DMS53 treated with DMSO at 0.1 percent for 48 hours (cell line): ENCODE data around the gene EYA2.
"Not testable (repeated sequence)": the region's sequence is repeated elsewhere in the genome, so short reads cannot be mapped to it uniquely, and the experiment has no call there.

Experiments
- DNase-seq: peaks from one replicate; lab custom pipeline; 2025; ENCODE audit not compliant: unreplicated experiment; lab: John Stamatoyannopoulos, UW

EYA2 gene, protein sequence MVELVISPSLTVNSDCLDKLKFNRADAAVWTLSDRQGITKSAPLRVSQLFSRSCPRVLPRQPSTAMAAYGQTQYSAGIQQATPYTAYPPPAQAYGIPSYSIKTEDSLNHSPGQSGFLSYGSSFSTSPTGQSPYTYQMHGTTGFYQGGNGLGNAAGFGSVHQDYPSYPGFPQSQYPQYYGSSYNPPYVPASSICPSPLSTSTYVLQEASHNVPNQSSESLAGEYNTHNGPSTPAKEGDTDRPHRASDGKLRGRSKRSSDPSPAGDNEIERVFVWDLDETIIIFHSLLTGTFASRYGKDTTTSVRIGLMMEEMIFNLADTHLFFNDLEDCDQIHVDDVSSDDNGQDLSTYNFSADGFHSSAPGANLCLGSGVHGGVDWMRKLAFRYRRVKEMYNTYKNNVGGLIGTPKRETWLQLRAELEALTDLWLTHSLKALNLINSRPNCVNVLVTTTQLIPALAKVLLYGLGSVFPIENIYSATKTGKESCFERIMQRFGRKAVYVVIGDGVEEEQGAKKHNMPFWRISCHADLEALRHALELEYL

DNA sequence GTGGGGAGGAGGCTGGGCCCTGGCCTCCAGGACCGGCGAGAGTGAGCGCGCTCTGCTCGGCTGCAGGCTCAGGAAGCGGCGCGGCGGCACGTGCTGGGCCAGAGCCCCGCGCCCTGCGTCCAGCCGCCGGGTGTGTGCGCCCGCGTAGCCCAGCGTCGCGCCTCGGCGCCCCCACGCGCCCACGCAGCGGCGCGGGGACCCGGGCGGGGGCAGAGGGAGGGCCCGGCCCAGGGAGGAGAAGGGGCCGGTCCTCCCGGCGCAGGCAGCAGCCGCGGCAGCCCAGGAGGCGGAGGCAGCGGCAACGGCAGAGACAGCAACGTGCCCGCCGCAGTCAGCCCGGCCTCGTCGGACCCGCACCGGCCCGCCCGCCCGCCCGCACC lies at the start of gene EYA2:
EYA2 (plus strand) TSS at position 265 of the 380 bp plus-strand sequence. CDS start 95,168 bp downstream, outside the sequence.
- peak; percentile 60 for DNase-seq

DNA sequence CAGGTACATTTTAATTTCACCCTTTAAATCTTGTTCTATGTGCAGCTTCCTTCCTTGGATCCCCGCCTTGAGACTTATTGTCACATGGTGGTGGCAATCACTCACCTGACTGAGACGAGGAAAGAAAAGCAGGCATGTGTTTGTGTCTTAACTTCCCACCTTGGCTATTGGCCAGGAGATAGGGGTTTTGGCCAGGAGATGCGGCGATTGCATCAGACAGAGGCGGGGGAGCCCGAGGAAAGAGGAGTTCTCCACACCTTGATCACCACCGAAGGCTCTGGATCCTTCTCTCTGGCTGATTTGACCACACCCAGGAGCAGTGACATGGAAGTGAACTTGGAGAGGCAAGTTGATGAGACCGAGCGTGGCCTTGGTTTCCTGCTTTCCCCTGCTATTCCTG lies 49.7 kb upstream of the EYA2 start:
- no peak for DNase-seq

DNA sequence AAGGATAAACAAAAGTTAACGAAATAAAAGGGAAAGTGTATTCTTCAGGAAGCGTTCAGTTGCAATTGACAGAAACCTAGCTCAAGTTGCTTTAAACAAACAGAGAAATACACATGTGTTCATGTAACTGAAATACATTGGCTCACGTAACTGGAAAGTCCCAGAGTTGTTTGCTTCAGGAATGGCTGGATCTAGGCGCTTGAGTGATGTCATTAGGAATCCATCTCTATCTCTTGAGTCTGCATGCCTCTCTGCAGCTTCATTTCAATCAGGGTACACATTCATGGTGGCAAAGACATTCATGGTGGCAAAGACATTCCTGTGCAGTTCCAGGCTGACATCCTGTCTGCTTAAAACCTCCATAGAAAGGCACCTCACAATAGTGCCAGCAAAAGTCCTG lies 45.4 kb upstream of the EYA2 start:
- DNase-seq: no peak

DNA sequence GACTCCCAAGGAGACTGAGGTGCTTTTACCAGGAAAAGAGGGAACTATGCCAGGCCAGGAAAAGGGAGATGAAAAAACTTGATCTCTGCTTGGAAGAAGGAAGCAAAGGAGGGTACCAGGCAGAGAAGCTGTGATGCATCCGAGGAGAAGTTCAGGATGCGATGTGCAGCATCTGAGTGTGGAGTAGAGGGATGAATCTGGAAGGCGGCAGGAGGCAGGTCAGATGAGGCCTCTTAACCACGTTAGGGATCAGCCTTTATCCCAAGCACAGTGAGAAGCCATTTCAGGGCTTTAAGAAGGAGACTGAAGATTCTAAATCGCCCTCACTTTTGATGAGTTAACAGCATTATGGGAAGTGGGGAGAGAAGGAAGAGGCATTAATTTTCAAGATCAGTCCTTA lies 44.9 kb upstream of the EYA2 start:
- DNase-seq: no peak

DNA sequence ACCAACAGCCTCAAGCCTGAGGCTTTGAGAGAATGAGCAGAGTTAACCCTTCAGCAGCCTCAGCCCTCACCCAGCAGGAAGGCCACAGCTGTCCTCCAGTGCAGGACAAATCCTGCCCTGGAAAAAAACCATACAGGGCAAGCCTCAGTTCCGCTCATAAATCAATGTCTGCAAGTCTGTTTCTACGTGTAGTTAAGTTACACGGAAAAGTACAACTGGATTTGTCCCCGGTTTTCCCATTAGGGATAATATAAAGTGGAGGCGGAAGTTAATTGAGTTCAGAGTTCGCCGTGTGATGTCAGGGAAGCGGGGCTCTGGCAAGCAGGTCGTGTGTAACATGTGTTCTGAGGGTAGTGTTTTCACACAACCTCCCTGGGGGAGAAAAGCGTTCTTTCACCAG lies 44.2 kb upstream of the EYA2 start:
- DNase-seq: no peak

DNA sequence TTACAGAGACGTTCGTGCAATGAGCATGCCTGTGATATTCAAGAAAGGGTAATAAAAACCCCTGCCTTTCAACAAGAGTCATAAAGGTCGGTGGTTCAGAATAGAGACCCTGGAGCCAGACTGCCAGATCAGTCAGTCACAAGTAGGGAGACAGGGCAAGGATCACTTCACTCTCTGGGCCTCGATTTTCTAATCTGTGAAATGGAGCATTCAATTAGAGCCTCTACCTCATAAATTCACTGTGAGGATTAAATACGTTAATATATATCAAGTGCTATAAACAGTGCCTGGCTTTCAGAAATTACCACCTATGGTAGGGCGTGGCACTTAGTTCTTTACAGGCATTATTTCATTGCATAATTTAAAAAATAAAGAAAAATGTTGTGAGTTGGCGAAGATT lies 43.7 kb upstream of the EYA2 start:
- no peak for DNase-seq

DNA sequence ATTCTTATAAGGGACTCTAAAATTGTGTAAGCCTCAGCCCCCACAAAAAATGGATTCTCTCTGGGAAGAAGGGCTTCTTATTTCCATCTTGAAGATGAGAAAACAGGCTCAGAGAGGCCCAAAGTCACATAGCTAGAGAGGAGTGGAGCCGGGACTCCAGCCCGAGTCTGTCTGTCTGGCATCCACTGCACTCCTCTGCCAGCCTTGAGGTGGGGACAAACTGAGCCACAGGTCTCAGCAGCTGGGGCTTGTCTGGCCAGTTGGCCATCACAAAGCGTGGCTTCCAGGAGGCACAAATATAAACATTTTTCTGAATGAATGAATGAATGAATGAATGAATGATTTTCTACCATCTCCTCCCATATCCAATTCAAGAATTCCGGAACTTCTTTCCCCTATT lies 42.9 kb upstream of the EYA2 start:
- no peak for DNase-seq

DNA sequence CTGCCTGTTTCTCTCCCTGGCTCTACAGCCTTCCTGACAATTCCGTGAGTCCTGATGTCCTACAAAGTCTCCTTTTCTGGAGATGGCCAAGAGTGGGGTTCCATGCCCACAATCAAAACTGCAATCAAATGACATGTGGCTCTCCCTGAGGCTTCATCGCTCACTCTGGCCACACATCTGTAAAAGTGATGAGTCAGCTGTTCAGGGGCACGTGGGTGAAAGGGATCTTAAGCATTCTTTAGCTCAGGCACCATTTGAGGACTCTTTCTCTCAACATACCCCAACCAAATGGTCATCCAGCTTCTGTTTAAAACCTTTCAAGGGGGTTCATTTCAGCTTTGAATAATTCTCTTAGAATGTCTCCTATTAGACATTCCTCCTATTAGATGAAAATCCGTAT lies 42.3 kb upstream of the EYA2 start:
- DNase-seq: no peak

DNA sequence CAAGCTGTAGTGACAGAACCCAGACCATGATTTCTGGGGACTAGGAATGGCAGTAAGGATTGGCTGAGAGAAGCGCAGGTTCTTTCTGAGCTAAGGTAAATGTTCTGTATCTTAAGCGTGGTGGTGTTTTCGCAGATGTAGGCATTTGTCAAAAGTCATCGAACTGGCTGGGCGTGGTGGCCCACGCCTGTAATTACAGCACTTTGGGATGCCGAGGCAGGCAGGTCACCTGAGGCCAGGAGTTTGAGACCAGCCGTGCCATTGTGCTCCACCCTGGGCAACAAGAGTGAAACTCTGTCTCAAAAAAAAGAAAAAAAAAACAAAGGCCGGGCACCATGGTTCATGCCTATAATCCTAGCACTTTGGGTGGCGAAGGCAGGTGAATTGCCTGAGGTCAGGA lies 40.7 kb upstream of the EYA2 start:
- DNase-seq: no peak

DNA sequence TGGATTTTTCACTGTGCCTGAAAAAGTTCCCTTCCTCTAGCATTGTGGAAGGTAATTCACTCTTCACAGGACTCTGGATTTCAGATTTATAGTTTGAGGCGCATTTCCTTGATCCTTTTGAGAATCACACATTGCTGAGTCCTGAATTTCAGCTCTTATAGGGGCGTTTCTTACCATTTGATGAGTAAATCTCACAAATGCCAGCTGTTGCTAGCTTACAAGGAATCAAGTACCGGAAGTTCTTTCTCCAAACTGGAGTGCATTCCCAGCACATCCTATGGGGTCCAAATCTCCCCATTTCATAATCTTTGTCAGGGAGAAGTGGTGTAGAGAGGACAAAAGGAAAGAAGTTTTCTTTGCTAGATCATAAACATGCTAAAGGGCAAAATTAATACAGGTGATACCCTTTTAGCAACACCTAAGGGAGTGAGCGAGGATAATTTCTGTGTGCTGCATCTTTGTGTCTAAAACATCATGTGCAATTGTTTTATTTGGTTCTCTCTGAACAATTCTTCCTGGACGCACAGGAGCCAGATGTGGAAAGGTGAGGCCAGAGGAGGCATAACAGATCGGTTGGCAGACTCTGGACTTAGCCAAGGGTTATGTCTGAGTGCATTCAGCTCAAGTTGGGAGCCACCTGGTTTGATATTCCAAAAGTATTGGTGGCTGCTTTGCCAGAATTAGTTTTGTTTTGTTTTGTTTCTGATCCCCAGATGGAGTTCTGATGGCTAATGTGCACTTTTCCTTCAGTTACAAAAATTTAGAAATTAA lies 37.4 kb upstream of the EYA2 start:
- DNase-seq: no peak

DNA sequence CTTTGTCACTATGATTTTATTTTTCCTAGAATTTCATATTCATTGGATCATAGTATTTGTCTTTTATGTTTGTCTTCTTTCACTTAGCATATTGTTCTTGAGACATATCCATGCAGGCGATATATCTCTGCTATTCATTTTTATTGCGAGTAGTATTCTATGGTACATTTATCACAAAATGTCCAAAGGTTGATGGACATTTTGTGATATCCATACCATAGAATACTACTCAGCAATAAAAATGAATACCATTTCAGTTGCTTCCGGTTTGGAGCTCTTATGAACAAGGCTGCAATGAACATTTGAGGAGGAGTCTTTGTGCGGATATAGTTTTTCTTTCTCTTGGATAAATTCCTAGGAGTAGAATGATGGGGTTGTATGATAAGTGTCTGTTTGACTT lies 28.8 kb upstream of the EYA2 start:
- DNase-seq: no peak

DNA sequence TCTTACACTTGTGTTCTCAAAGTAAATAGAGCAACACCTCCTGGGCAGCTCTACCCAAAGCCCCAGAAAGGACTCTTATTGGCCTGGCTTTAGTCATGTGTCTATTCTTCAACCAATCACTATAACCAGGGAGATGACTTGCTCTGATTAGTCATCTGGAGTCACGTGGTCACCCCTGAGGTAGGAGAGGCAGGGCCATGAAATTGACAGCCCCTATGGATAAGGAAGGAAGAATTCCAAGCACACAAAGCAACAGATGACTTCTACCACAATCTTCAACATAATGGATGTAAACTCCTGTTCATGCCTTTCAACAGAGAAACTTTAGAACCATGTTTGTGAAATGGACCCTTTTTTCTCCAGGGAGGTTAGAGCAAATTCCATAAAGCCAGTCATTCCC lies 24.6 kb upstream of the EYA2 start:
- DNase-seq: no peak

DNA sequence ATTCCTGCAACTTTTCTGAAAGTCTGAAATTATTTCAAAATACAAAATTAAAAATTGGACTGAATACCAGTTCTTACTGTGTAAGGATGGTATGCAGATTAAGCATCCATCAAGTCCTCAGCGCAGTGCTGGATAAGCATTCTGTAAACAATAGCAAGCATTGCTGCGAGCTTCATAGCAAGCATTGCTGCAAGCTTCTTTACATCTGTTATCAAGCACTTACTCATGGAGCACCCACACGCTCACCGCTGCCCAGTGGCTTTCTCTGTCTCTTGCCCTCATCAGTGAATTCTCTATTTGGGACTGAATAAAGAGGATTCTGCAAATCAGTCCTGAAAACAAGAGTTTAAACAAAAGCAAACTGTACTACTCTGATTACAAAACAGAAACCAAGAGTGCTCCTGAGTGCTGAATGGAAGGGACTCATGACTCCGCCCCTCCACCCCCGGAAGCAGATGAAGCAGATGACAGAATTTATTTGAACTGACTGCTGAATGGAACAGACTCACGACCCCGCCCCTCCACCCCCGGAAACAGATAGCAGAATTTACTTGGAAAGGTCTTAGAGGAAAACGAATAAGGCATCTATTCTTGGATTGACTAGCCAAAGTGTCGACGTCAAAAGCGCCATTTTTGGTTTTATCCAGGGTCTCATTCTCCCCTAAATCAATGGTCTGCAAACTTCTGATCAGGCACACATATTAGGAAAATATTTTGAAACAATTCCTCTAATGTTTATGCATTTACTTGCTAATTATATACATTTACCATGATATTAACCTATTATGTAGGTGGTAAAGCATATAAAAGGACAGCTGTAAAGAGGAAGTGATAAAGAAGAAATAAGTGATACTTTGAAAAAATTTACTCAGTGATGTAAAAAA lies 22.1 kb upstream of the EYA2 start:
- no peak for DNase-seq

DNA sequence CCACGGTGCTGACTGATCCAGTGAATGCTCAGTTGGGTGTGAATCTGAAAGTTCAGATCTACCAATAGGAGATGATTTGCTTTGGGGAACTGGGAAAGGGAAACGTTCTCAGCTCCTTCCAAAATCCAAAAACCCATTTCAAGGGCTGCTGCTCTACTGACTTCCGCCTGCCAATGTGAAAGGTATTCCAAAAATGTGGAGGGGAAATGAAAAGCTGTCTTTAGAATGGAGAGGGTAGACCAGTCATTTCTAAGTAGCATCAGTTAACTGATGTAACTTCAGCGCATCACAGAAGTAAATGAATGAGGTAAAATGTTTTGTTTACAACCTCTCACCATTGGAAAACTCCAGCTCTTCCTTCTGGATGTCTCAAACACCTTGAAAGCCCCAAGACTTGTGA lies 19.6 kb upstream of the EYA2 start:
- DNase-seq: no peak

DNA sequence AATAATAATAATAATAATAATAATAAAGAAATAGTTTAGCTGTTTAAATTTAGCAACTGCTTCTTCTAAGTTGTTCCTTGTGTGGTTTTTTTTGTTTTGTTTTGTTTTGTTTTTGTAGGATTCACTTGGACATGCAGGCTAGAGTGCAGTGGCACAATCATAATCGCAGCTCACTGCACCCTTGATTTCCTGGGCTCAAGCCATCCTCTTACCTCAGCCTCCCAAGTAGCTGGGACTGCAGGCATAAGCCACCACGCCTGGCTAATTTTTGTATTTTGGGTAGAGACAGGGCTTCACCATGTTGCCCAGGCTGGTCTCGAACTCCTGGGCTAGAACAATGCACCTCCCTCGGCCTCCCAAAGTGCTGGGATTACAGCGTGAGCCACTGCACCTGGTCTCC lies 15.3 kb upstream of the EYA2 start:
- no peak for DNase-seq

DNA sequence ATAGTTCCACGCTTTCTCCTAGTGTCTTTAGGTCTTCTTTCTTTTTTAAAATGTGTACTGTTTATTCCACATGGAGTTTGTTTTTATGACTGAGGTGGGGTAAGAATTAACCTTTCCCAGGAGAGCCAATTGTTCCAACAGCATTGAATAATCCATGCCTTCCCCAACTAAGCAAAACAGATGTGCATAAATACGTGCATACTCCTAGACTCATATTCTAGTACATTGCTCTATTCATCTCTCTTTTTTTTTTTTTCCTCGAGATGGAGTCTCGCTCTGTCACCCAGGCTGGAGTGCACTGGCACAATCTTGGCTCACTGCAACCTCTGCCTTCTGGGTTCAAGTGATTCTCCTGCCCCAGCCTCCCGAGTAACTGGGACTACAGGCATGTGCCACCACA lies 14.7 kb upstream of the EYA2 start:
- not testable (repeated sequence) for DNase-seq

DNA sequence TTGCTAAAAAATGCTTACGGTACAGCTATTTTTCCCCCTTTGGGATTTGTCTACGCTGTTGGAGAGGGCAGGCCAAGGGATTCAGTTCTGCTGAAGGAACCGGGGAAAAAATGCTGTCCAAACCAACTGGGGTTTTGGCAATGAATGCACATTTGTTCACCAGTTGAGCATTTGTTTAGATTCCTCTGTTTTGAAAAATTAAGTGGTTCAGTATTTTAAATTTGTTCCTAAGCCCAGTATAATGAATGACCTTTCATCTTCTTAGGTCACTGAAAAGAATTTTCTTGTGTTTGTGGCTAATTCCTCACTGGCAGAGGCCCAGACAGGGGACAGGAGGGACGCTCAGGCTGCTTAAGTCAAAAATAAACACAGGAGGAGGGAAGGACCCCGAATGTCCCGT lies 10.8 kb upstream of the EYA2 start:
- DNase-seq: no peak

DNA sequence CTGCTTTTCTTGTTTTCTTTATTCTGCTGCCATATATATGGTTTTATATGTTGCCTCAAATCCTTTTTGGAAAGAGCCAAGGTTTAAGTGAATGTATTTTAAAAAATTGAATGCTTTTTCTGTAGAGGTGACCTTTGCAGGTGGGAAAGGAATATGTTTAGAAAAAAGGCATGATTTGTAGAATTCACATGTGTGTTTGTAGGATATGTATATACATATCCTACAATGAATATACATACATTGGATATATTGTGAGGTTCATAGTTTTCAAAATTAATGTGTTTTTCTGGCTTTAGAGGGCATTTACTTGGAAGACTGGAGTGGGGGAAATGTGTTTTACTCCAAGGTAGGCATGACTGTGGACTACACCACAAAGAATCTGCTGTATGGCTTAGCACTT lies 4.0 kb upstream of the EYA2 start:
- DNase-seq: no peak

DNA sequence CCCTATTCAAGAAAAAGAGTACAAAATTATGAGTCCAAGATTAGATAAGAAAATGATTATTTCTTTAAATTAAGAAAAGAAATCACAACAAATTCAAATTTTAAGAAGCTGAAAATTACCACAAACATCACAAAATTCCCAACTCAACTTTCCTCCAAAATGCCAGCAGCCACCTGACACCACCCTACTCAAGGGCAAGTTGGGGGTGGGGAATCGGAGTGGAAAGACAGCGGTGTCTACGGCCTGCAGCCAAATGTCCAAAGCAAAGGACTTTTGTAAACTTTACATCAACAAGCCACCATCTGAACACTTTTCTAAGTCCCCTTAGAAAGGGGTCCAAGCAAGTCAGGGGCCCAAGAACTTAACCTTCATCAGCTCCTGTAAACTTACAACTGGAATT lies 1.6 kb upstream of the EYA2 start:
- DNase-seq: no peak

DNA sequence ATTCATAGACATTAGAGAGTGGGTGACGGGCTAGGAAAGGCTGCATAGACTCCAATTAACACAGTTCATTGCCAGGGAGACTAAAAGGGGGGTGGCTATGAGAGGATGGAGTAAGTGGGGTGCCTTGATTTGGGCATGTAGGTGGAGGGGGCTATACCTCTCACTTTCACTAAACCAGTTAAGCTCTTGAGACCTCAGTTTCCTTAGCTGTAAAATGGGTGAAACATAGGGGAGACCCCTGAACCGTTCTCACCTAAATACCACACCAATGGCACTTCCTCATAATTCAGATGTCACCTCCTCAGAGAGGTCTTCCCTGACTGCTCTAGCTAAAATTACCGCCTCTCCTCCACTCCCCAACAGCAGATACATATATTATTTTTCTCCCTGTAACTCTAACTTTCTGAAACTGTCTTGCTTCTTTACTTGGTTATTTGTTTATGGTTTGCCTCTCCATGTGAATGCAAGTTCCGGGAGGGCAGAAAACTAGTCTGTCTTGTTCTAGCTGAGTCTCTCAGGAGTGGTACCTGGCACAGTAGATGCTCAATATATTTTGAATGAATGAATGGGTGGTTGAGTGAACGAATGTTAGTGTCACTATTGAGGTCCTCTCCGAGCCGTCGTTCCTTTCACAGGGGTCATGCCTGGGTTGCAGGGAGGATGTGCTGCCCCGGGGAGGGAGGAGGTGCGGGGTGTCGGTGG lies 615 bp upstream of the EYA2 start:
- DNase-seq: peak; percentile 60
